GM12874 (cell line): ENCODE results near the gene CDKAL1.

Source experiments
- TF ChIP-seq, protein P1 (sequence below): IDR thresholded peaks from 2 replicates; pipeline ENCODE4 v1.5.1; 2011; ENCODE audit warnings: low read depth, mild to moderate bottlenecking, control low read depth, low read length, moderate library complexity; ENCODE audit not compliant: insufficient read depth

CDKAL1 gene

DNA sequence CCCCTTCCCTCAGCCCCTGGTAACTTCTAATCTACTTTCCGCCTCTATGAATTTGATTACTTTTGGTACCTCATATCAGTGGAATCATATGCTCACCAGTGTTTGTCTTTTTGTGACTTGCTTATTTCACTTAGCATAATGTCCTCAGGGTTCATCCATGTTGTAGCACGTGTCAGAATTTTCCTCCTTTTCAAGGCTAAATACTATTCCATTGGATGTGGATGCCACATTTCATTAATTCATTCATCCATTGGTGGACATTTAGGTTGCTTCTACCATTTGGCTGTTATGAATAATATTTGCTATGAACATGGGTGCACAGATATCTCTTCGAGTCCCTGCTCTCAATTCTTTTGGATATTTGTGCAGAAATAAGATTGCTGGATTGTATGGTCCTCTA, 670.7 kb downstream of the CDKAL1 start:
- TF ChIP-seq, protein P1, sequence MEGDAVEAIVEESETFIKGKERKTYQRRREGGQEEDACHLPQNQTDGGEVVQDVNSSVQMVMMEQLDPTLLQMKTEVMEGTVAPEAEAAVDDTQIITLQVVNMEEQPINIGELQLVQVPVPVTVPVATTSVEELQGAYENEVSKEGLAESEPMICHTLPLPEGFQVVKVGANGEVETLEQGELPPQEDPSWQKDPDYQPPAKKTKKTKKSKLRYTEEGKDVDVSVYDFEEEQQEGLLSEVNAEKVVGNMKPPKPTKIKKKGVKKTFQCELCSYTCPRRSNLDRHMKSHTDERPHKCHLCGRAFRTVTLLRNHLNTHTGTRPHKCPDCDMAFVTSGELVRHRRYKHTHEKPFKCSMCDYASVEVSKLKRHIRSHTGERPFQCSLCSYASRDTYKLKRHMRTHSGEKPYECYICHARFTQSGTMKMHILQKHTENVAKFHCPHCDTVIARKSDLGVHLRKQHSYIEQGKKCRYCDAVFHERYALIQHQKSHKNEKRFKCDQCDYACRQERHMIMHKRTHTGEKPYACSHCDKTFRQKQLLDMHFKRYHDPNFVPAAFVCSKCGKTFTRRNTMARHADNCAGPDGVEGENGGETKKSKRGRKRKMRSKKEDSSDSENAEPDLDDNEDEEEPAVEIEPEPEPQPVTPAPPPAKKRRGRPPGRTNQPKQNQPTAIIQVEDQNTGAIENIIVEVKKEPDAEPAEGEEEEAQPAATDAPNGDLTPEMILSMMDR, result no peak

DNA sequence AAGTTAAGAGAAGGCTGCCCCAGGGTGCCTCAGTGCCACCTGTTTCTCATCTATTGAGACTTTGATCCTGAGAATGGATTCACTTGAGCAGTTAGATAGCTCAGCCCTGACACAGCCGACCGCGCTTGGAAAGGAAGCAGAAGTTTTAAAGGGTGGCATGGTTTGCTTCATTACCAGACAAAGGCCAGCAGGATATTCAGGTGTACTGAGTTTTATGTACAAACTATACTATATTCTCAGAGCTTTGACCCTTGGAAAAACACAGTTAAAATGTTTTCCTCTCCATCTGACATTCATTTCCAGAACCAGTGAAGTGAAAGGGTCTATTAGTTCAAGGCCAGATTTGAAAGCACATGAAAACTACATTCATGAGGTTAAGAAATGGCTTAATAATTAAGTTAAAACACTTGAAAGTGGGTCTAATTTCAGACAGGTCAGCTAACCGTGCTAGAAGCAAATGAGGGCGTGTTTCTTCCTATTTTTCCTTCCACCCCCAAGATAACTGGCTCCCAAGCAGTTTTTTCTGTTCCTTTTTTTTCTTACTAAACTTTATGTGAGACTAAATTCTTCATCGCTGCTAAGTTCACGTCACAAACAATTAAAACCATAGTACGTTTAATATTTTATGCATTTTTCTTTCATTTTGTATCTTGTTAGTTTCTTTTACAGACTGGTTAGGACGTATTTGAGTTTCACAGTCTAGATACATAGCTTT, 674.0 kb downstream of the CDKAL1 start:
- TF ChIP-seq, protein P1, result no peak

DNA sequence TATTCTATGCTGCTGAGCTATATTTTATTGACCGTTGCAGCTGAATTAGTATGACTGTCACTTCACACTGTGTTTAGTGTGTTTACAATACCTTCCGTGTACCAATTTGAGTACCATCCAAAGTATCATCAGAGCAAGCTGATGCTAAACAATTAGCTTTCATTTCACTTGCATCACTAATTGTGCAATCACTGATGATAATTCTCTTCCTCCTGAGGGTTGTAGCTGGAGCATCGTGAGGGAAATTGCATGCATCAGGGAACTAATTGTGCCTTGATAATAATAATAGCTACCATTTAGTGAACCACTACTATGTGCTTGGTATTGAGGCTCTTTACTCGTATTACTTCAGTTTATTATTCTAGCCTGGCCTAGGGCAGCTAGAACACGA, 674.5 kb downstream of the CDKAL1 start:
- TF ChIP-seq, protein P1, result no peak

DNA sequence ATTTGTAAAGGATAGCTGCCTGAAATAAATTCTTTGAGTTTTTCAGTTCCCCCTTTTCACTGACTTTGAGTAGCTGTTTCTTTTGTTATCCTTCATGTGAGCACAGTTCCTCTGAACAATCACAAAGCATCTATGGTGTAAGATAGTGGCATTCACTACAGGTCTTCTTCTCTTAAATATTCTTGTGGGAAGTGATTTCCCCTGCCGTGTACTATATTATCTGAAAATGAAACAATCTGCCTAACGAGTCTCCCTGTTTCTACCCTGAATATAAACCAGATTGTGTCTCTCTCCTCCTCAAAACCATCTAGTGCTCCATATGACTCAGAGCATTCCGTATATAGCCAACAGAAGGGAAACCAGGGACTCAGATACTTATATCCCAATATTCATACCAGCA, 679.2 kb downstream of the CDKAL1 start:
- TF ChIP-seq, protein P1, result no peak

DNA sequence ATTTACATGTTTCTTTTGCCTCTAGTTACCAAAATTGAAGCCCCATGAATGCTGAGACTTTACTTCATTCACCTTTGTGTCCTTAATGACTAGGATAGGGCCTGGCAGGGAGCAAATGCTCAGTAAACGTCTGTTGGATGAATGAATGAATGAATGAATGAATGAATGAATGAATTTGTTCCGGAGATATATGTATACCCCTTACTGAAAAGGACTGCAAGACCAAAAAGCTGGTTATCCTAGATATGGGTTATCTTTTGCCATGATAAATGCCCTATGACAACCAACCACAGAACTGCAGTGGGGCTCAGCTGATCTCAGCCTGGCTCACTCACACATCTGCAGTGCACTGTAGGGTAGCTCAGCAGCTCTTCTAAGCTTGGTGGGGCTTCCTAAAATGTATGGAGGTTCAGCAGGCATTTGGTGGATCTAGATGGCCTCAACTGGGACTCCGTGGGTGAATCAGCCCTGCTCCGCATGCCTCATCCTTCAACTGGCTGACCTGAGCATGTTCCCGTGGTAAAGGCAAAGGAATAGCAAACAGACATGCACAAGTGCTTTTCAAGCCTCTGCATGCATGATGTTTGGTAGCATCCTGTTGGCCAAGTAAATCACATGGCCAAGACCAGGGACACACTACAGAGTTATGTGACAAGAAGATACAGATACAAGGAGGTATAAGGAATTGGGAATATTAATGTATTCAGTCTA, 680.6 kb downstream of the CDKAL1 start:
- TF ChIP-seq, protein P1, result no peak

DNA sequence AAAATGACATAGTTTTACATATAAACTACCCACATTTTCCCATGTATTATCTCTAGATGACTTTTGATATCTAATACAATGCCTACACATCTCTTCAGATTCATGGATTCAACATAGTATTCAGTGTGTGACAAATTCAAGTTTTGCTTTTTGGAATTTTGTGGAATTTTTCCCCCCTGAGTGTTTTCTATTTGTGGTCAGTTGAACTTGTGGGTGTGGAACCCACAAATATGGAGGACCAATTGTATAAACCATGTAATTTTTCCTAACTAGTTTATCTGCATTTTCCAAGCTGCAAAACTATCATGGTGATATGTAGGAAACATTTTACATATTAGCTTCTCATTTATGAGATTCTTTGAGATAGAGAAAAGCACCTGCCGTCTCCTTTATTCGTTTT, 685.0 kb downstream of the CDKAL1 start:
- TF ChIP-seq, protein P1, result no peak

DNA sequence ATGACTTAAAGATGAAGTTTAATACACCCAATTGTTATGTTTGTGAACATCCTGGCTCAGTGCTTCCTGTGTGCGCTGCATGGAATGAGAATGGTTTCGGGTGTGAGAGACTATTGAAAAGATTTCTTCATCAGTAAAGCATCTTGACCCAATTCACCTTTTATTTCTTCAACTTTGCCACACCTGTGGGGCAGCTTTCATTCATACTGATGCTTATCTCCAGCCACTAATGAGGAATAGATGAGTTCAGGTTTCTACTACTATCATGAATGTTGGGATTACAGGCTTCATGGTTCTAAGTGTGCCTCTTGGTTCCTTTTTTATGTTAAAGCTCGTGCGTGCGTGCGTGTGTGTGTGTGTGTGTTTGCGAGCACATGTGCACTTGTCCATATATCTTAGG, 685.6 kb downstream of the CDKAL1 start:
- TF ChIP-seq, protein P1, result no peak
